ENCODE results near the gene TENM4.

Gene TENM4

GRCh38 chr11:79170321-79170720 lies 270.5 kb downstream of the TENM4 start:
- in situ Hi-C loops (cut with HindIII; ENCODE audit: low pct_ligation_motif_present, low sequenced_read_pairs), result no loop called here
- H3K36me3 ChIP-seq (replicated peaks), result no peaks in the 10 kb centered on the region
- TF ChIP-seq, protein P1, sequence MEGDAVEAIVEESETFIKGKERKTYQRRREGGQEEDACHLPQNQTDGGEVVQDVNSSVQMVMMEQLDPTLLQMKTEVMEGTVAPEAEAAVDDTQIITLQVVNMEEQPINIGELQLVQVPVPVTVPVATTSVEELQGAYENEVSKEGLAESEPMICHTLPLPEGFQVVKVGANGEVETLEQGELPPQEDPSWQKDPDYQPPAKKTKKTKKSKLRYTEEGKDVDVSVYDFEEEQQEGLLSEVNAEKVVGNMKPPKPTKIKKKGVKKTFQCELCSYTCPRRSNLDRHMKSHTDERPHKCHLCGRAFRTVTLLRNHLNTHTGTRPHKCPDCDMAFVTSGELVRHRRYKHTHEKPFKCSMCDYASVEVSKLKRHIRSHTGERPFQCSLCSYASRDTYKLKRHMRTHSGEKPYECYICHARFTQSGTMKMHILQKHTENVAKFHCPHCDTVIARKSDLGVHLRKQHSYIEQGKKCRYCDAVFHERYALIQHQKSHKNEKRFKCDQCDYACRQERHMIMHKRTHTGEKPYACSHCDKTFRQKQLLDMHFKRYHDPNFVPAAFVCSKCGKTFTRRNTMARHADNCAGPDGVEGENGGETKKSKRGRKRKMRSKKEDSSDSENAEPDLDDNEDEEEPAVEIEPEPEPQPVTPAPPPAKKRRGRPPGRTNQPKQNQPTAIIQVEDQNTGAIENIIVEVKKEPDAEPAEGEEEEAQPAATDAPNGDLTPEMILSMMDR (IDR thresholded peaks at IDR 0.05; ENCODE audit: low read depth, low read length, missing control alignments), result no peak

DNA sequence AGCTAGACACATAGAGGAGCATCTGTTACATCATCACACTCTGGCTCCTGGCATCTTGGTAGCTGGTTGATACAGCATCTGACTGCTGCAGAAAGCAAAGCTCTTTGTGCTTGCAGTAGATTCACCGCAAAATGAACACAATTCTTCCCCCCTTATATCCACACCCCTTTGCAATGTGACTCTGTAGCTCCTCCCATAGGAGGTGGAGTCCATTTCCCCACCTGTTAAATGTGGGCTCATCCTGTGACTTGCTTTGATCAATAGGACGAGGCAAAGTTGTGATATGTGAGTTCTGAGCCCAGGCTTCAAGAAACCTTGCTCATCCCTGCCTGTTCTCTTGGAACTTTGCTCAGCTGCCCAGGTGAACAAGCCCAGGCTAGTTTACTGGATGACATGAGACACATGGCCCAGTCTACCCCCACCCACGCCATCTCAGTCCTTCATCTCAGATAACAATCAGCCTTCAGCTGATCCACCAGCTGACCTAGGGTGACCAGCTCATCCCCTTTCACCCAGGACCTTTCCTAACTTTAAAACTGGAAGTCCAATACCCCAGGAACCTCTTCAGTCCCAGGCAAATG lies 272.2 kb downstream of the TENM4 start:
- Histone ChIP-seq H3K27me3 (replicated peaks) (no peaks in the 10 kb centered on the region), H3K27ac (no peak overlapping the region), H3K36me3 (replicated peaks) (no peaks in the 10 kb centered on the region), H3K4me3 (ENCODE audit: low read depth, low read length) (no peak overlapping the region)
- TF ChIP-seq, protein P1 (IDR thresholded peaks at IDR 0.05; ENCODE audit: low read depth, low read length, missing control alignments), result no peak
- DNase-seq, result no peak
- in situ Hi-C loops (cut with HindIII; ENCODE audit: low pct_ligation_motif_present, low sequenced_read_pairs), result no loop called here

More at GRCh38 chr11:79170321-79170720, 270.5 kb downstream of the TENM4 start:
- DNase-seq, result no peak
- Histone ChIP-seq H3K4me3 (ENCODE audit: low read depth, low read length) (no peak overlapping the region), H3K27me3 (replicated peaks) (no peaks in the 10 kb centered on the region), H3K27ac (no peak overlapping the region)

- in situ Hi-C loops (cut with HindIII; ENCODE audit: low pct_ligation_motif_present, low sequenced_read_pairs), result no loop called here
- Histone ChIP-seq H3K27ac (no peak overlapping the region), H3K27me3 (replicated peaks) (no peaks in the 10 kb centered on the region), H3K36me3 (replicated peaks) (no peaks in the 10 kb centered on the region), H3K4me3 (ENCODE audit: low read depth, low read length) (no peak overlapping the region)
- TF ChIP-seq, protein P1 (IDR thresholded peaks at IDR 0.05; ENCODE audit: low read depth, low read length, missing control alignments), result no peak
- DNase-seq, result no peak
Observed at GRCh38 chr11:79167510-79168188, 273.2 kb downstream of the TENM4 start.

GRCh38 chr11:79165908-79166307 lies 274.9 kb downstream of the TENM4 start:
- no peaks in the 10 kb centered on the region for H3K27me3 ChIP-seq (replicated peaks)
- TF ChIP-seq, protein P1 (IDR thresholded peaks at IDR 0.05; ENCODE audit: low read depth, low read length, missing control alignments), result no peak
- H3K27ac ChIP-seq, result no peak overlapping the region
- H3K4me3 ChIP-seq (ENCODE audit: low read depth, low read length), result no peak overlapping the region
- no peak for DNase-seq
- in situ Hi-C loops (cut with HindIII; ENCODE audit: low pct_ligation_motif_present, low sequenced_read_pairs), result no loop called here
- H3K36me3 ChIP-seq (replicated peaks), result no peaks in the 10 kb centered on the region

DNA sequence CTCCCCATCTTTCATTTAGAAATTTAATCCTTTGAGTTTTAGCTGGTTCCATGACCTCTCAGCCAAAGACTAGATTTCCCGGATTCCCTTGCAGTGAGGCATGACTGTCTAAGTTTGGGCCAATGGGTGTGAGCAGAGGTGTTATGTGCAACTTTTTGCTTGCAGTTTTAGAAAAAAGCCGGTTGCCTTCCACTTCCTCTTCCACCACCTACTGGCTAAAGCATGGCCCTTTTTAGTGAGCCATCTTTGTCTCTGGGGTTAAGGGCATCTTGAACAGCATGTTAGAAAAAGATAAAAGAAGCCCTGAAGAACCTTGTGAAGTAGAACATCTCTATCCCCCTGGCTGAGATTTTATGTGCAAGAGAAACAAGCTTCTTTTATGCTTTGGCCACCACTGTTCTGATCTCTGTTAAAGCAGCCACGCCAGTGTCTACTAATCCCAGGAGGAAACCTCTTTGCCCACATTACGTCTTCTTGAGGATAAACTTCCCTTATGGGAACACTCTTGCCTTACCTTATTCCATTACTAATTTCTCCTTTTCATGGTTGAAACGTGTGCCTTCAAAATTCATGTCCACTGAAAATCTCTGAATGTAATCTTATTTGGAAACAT lies 279.9 kb downstream of the TENM4 start:
- in situ Hi-C loops (cut with HindIII; ENCODE audit: low pct_ligation_motif_present, low sequenced_read_pairs), result no loop called here
- DNase-seq, result no peak
- Histone ChIP-seq H3K36me3 (replicated peaks) (no peaks in the 10 kb centered on the region), H3K4me3 (ENCODE audit: low read depth, low read length) (no peak overlapping the region), H3K27ac (no peak overlapping the region), H3K27me3 (replicated peaks) (no peaks in the 10 kb centered on the region)
- TF ChIP-seq, protein P1 (IDR thresholded peaks at IDR 0.05; ENCODE audit: low read depth, low read length, missing control alignments), result no peak

Measured in brain microvascular endothelial cell (primary cell).